Common myeloid progenitor, CD34-positive (primary cell): ENCODE measurements around the gene GRB2.
A peak's percentile ranks its signal among the peaks of the same experiment; 100 is the strongest.
"Not testable (repeated sequence)": the region's sequence is repeated elsewhere in the genome, so short reads cannot be mapped to it uniquely, and the experiment has no call there.

Experiments used
- CTCF ChIA-PET: fragments of 350-600 bp; sonication (Branson Sonifier 250); formaldehyde crosslinking; loops from one replicate; lab custom pipeline; 2021; ENCODE audit warnings: antibody characterized with exemption; lab: Charles Lee
- POLR2A ChIA-PET: fragments of 350-600 bp; sonication (Branson Sonifier 250); formaldehyde crosslinking; loops from one replicate; lab custom pipeline; 2021; ENCODE audit warnings: antibody characterized with exemption; lab: Charles Lee
- DNase-seq, 3 donors: peaks; one replicate each; pipeline versions ENCODE4 v3.0.0 to v3.0.0-alpha.2; 2013
- H3K27ac ChIP-seq, 2 experiments: 1 replicate in 1 of 2; 2 replicates in 1 of 2; pipeline ENCODE4 v1.7.0; 2013; ENCODE audit warnings: inconsistent platforms in 2 of 2, low read length in 2 of 2, mild to moderate bottlenecking in 2 of 2, low read depth in 1 of 2, moderate library complexity in 1 of 2; ENCODE audit not compliant: severe bottlenecking in 2 of 2, insufficient read depth in 1 of 2, poor library complexity in 1 of 2
- H3K27me3 ChIP-seq, 5 experiments: replicated peaks in 2 of 5; 1 replicate in 3 of 5; 2 replicates in 2 of 5; pipeline versions ENCODE4 v1.6.1 to v1.7.0; 2013; ENCODE audit warnings: low read length in 4 of 5, mild to moderate bottlenecking in 2 of 5, moderate library complexity in 2 of 5, inconsistent platforms in 1 of 5; ENCODE audit not compliant: insufficient read depth in 5 of 5, control insufficient read depth in 4 of 5
- H3K36me3 ChIP-seq, 4 experiments: 1 replicate in 2 of 4; 2 replicates in 2 of 4; pipeline versions ENCODE4 v1.6.1 to v1.7.0; 2013; ENCODE audit warnings: low read length in 3 of 4, control low read depth in 1 of 4, mild to moderate bottlenecking in 1 of 4; ENCODE audit not compliant: control insufficient read depth in 4 of 4, insufficient read depth in 4 of 4
- H3K4me1 ChIP-seq, 4 experiments: 1 replicate in 3 of 4; 2 replicates in 1 of 4; pipeline versions ENCODE4 v1.6.1 to v1.7.1; 2013; ENCODE audit warnings: low read length in 3 of 4, mild to moderate bottlenecking in 3 of 4, control low read depth in 1 of 4, inconsistent platforms in 1 of 4, moderate library complexity in 1 of 4; ENCODE audit not compliant: control insufficient read depth in 4 of 4, insufficient read depth in 4 of 4; ENCODE audit errors: control extremely low read depth in 1 of 4
- H3K4me3 ChIP-seq, 7 experiments: 1 replicate in 4 of 7; 2 replicates in 3 of 7; pipeline versions ENCODE4 v1.5.1 to v1.7.0; 2013; ENCODE audit warnings: mild to moderate bottlenecking in 7 of 7, low read length in 6 of 7, moderate library complexity in 6 of 7, inconsistent platforms in 2 of 7, low read depth in 2 of 7, control low read depth in 1 of 7; ENCODE audit not compliant: insufficient read depth in 4 of 7, control insufficient read depth in 1 of 7; ENCODE audit errors: extremely low read depth in 1 of 7
- H3K9me3 ChIP-seq, 5 experiments: 1 replicate in 4 of 5; 2 replicates in 1 of 5; pipeline versions ENCODE4 v1.6.1 to v1.7.1; 2013; ENCODE audit warnings: low read length in 4 of 5, mild to moderate bottlenecking in 2 of 5, inconsistent platforms in 1 of 5, low read depth in 1 of 5, moderate library complexity in 1 of 5; ENCODE audit not compliant: control insufficient read depth in 4 of 5, insufficient read depth in 2 of 5; ENCODE audit errors: control extremely low read depth in 1 of 5
- WGBS: methylation state at CpG from one replicate; pipeline ENCODE4 v1.1.5; 2013; ENCODE audit not compliant: insufficient coverage; 5-methylcytosine and 5-hydroxymethylcytosine counted together

GRB2 gene

DNA sequence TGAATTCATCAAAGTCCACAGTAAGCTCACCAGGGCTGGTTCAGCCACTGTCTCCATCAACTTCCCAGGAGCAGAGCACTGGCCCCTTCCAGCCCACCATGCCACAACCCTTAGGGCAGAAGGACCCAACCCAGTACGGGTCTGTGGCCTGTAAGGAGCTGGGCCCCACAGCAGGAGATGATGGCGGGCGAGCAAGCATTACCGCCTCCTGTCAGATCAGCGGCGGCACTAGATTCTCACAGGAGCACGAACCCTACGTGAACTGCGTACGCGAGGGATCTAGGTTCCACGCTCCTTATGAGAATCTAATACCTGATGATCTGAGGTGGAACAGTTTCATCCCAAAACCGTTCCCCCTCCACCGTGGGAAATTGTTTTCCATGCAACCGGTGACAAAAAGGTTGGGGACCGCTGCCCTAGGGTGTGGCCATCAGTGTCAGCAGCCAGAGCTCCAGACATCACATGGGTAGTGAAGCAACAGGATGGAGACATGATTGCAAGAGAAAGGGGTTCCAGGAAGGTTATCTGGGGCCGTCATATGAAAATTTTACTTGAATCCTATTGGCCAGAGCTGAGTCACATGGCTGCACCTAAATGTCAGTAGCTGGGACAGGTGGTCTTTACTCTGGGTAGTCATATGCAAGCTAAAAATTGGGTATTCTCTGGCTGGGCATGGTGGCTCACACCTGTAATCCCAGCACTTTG, 103.8 kb downstream of the GRB2 start:
- H3K4me1 ChIP-seq = peaks cover 2 to 27% (median 11%) of the 10 kb centered on the region in 4 experiments
- H3K27ac ChIP-seq = no peak overlapping the region
- H3K36me3 ChIP-seq = no peaks in the 10 kb centered on the region
- ChIA-PET POLR2A (no interaction called here), CTCF (interaction anchor here (1.3 kb wide), 2 partner anchors 16 to 31 kb away, joined by 5 to 8 read pairs; partner anchors contain the start of gene MIF4GD)
- DNase-seq = no peak
- no peaks in the 10 kb centered on the region for H3K9me3 ChIP-seq
- H3K27me3 ChIP-seq = no peaks in the 10 kb centered on the region
- no peak overlapping the region for H3K4me3 ChIP-seq
- 90% methylated on average over 17 of the region's 17 CpGs for WGBS

DNA sequence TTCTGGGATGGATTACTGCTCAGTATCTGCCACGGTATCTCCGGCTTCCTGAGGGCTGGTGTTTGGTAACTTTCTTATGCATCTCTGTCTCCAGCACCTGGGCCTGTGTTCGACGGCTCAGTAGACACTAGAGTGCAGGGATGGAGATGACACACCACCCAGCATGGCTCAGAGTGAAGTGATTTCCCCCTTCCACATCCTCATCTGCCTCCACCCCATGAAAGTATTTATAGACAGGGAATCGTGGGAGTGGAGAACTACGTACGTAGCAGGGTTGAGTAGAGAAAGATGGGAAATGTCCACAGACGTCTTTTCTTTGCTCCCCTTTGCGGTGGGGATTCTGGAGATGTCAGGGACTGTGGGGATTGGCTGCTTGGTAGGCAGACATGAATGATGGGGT, 104.4 kb downstream of the GRB2 start:
- H3K9me3 ChIP-seq = no peaks in the 10 kb centered on the region
- no peak overlapping the region for H3K4me3 ChIP-seq
- ChIA-PET POLR2A (no interaction called here), CTCF (interaction anchor here (1.3 kb wide), 1 partner anchor 31 kb away, joined by 5 read pairs; the partner anchor contains the start of gene MIF4GD)
- H3K36me3 ChIP-seq = no peaks in the 10 kb centered on the region
- no peak overlapping the region for H3K27ac ChIP-seq
- 93% methylated on average over 8 of the region's 9 CpGs for WGBS
- DNase-seq = no peak
- H3K4me1 ChIP-seq = peaks cover 5 to 30% (median 13%) of the 10 kb centered on the region in 4 experiments
- H3K27me3 ChIP-seq = no peaks in the 10 kb centered on the region

DNA sequence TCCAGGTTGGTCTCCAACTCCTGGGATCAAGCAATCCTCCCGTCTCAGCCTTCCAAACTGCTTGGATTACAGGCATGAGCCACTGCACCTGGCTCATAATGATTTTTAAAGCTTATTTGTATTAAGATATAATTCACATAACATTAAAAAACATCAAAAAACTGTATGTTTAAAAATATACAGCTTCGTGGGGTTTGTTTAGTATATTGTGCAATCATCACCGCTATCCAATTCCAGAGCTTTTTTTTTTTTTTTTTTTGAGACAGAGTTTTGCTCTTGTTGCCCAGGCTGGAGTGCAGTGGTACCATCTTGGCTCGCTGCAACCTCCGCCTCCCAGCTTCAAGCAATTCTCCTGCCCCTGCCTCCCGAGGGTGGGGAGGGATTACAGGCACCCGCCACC, 105.2 kb downstream of the GRB2 start:
- no peak for DNase-seq
- POLR2A ChIA-PET = interaction anchor here (0.7 kb wide), 1 partner anchor 10 kb away, joined by 5 read pairs; no protein-coding TSS in a partner anchor
- Histone ChIP-seq H3K4me3 (no peak overlapping the region), H3K27ac (no peak overlapping the region), H3K9me3 (no peaks in the 10 kb centered on the region), H3K36me3 (no peaks in the 10 kb centered on the region), H3K4me1 (peaks cover 13 to 38% (median 20%) of the 10 kb centered on the region in 4 experiments), H3K27me3 (no peaks in the 10 kb centered on the region)
- CTCF ChIA-PET = no interaction called here
- 100% methylated on average over 1 of the region's 7 CpGs for WGBS

GRCh38 chr17:75295201-75296158, 110.0 kb downstream of the GRB2 start:
- whole genome bisulfite sequencing = 96% methylated on average over 4 of the region's 8 CpGs
- Histone ChIP-seq H3K4me3 (peak overlapping the region in 3 of 7 experiments; percentile 9 to 40 (median 25)), H3K9me3 (no peaks in the 10 kb centered on the region), H3K36me3 (no peaks in the 10 kb centered on the region), H3K27me3 (no peaks in the 10 kb centered on the region), H3K27ac (peak overlapping the region; percentile 46 to 66), H3K4me1 (peaks cover 14 to 44% (median 25%) of the 10 kb centered on the region in 4 experiments)
- peak in 2 of 3 donors; percentile 70 to 72 for DNase-seq
- ChIA-PET POLR2A (no interaction called here), CTCF (interaction anchor here (0.7 to 3.0 kb wide), 3 partner anchors 11 to 116 kb away, joined by 3 to 17 read pairs (median 10); no protein-coding TSS in a partner anchor)

GRCh38 chr17:75292810-75293448, 112.5 kb downstream of the GRB2 start:
- peaks cover 23 to 52% (median 35%) of the 10 kb centered on the region in 4 experiments for H3K4me1 ChIP-seq
- not testable (repeated sequence) for H3K4me3 ChIP-seq, H3K27me3 ChIP-seq, H3K9me3 ChIP-seq, H3K27ac ChIP-seq, DNase-seq, H3K36me3 ChIP-seq
- 97% methylated on average over 11 of the region's 16 CpGs for WGBS
- ChIA-PET POLR2A (interaction anchor here (0.8 kb wide), 1 partner anchor 31 kb away, joined by 3 read pairs; the partner anchor contains the start of genes GGA3 and MRPS7), CTCF (interaction anchor here (0.6 to 4.2 kb wide), 5 partner anchors 15 to 210 kb away, joined by 3 to 34 read pairs (median 4); no protein-coding TSS in a partner anchor)

GRCh38 chr17:75289832-75290337, 115.6 kb downstream of the GRB2 start:
- Histone ChIP-seq H3K4me1 (peaks cover 8 to 34% (median 17%) of the 10 kb centered on the region in 4 experiments), H3K9me3 (no peaks in the 10 kb centered on the region), H3K36me3 (peaks cover 5 to 25% (median 13%) of the 10 kb centered on the region in 4 experiments), H3K4me3 (peak overlapping the region; percentile 80 to 98 (median 94)), H3K27ac (peak overlapping the region; percentile 94 to 98), H3K27me3 (no peaks in the 10 kb centered on the region)
- POLR2A ChIA-PET = interaction anchor here (0.9 to 1.9 kb wide), 5 partner anchors 11 to 98 kb away, joined by 3 to 13 read pairs (median 5); partner anchors contain the start of genes GGA3, MIF4GD and MRPS7
- CTCF ChIA-PET = interaction anchor here (0.9 to 4.2 kb wide), 16 partner anchors 18 to 198 kb away, joined by 3 to 34 read pairs (median 5); partner anchors contain the start of genes GRB2 and MIF4GD
- DNase-seq = peak; percentile 85 to 94 (median 93)
- WGBS = 0% methylated on average over 7 of the region's 26 CpGs
